Ecto neural progenitor cell (in vitro differentiated cells): ENCODE measurements around the gene ACY1.
"Not testable (repeated sequence)": the region's sequence is repeated elsewhere in the genome, so short reads cannot be mapped to it uniquely, and the experiment has no call there.

ENCODE experiments used
- DNase-seq: peaks from one replicate; pipeline ENCODE4 v3.0.0-alpha.2; 2018; ENCODE audit warnings: low spot score

Gene ACY1

DNA sequence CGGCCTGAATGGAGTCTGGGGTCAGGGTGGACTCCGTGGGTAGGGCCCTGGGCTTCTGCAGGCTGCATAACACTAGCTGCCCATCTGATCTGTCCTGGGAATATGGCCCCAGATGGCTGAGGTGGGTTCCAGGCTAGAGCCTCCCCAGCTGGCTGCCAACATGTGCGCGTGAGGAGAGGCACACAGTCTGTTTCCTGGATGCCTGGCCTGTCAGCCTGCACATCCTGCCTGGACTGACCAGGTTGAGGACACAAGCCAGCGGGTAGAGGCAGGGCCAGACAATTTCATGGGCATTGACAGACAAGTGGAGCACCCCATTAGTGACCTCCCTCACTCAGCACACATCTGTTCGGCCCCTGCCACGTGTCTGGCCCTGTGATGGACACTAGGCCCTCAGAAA is 42.1 kb downstream of the ACY1 start:
- no peak for DNase-seq

DNA sequence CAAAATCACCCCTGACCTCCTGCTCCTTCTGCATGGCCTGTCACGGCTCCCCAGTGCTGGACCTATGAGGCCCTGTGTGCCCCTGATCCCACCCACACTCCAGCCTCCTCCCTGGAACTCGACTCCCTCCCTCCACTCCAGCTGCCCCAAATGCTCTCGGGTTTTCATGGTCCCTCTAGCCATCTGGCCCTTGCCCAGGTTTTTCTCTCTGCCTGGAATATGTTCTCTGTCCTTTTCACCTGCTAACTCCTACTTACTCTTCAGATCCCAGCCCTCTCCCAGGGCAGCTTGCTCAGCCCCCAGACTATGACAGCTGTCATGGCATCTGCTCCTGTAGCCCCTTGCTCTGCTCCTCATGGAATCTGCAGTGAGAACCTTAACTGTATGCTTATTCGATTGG is 42.7 kb downstream of the ACY1 start:
- DNase-seq: no peak

DNA sequence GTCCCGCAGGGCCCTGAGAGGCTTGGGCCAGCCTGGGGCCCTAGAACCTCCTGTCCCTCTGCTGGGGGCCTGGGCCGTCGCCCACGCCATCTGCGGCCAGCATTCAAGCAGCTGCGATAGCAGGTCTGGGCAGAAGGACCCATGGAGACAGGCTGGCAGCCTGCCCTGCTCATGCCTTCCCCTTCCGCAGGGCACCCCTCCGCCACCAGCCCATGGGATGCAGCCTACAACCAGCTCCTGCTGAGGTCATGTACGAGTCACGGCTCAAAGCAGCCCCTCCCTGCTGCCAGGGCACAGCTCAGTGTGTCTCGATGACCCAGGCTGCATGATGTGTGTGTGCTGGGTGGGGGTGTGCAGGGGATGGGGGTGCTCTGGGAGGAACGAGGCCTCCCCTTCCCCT is 45.2 kb downstream of the ACY1 start:
- no peak for DNase-seq

DNA sequence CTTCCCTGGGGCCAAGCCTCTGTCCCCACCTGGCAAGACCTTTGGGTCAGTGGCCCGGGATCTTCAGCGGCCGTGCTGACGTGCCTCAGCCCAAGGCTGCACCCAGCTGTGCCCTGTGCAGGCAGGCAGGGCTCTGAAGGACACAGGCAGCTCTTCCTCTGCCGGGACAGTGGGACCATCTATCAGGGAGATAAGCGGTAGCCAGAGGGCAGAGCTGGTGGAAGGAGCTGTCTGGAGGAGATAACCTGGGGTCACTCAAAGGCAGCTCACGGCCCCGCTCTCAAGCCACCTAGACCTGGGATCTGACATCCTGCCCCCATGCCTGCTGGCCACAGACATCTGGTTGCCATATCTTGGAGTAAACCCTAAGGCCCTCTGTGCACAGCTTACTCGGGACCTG is 45.7 kb downstream of the ACY1 start:
- no peak for DNase-seq

DNA sequence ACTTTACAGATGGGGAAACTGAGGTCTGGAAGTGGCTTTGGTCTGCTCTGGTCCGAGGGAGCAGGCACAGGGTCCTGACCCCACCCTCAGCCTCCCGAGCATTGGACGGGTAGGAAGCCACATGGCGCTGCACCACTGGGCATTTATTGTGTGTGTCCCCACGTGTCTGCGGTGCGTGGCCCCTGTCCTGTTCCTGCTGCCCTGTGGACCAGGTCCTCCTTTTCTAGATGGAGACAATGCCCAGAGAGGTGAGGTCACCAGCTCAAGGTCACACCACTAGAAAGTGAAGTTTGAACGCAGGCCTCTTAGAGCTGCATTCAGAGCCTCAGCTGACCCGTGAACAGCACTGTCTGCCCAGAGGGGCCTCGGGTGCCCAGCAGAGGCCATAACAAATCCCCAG is 46.2 kb downstream of the ACY1 start:
- no peak for DNase-seq

DNA sequence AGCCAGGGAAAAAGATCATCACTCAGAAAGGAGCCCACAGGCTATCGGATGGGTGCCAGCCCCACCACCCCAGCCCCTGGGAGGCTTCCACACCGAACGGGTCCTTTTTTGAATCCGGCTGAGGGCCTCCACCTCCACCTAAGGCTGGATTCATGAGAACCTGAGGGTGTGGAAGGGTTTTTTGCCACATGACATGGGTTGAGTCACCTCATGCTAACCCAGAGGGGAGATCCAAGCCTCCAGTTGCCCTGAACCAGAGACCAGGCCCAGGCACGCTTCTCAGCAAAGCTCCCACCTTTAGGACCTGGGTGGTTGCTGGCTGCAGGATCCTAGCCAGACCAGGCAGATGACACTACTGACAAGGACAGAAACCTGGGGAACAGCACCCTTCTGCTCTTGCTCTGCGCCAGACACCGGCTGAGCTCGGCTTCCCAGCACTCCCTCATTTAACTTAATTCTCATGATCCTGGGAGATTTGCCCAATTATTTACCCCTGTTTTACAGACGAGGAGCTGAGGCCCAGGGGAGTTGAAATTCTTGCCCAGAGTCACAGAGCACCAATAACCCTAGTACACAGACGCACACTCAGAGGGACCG is 47.5 kb downstream of the ACY1 start:
- DNase-seq: no peak

DNA sequence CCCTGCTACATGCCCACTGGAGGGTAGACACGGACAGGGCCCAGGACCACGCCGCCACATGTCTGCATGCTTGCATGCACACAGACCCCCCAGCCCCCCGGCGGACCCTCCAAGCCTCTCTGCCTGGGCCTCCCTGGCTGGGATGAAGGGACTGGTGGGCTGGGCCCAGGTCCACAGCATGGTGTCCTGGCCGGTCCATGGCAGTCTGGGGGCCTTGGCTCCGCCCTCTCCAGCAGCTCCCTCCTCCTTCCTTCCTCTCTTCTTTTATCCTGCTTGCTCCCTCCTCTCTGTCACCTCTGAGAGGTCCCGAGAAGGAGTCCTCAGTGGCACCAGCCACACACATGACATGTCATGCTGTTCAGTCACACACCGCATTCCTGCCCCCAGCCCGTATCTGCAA is 48.6 kb downstream of the ACY1 start:
- no peak for DNase-seq

DNA sequence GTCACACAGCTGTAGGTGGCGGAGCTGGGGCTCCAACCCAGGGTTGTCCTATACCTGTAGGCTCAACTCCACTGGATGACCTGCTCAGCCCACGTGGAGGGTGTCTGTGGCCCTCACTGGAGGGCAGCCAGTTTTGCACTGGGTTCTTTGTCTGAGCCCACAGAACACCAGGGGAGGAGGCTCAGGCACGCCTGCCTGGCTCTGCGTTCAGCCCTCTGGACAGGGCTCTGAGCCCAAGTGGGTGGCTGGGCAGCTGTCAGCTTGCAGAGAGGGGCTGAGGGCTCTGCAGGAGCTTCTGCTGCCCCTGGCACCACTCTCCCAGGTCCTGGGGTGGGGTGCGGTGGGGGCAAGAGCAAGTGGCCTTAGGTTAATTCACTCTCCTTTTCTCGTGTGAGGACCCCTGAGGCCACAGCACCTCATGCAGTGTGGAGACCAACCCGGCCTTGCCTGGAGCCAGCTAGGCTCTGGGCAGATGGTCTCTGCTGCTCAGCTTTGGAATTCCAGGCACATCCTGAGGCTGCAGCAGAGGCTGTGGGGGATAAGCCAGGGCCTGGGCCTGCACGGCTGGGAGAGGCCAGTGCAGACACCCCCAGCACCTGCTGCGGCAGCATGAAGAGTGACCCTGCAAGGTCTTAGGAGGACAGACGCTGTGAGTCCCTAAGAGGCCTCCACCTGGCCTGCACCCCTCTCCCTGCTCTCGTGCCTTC is 49.5 kb downstream of the ACY1 start:
- no peak for DNase-seq

DNA sequence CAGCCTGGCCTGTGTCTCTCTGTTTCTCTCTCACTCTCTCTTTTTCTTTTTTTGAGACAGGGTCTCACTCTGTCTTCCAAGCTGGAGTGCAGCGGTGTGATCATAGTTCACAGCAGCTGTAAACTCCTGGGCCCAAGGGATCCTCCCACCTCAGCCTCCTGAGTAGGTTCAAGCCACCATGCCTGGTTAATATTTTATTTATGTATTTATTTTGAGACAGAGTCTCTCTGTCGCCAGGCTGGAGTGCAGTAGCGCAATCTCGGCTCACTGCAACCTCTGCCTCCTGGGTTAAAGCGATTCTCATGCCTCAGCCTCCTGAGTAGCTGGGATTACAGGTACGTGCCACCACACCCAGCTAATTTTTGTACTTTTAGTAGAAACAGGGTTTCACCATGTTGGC is 50.4 kb downstream of the ACY1 start:
- DNase-seq: not testable (repeated sequence)

DNA sequence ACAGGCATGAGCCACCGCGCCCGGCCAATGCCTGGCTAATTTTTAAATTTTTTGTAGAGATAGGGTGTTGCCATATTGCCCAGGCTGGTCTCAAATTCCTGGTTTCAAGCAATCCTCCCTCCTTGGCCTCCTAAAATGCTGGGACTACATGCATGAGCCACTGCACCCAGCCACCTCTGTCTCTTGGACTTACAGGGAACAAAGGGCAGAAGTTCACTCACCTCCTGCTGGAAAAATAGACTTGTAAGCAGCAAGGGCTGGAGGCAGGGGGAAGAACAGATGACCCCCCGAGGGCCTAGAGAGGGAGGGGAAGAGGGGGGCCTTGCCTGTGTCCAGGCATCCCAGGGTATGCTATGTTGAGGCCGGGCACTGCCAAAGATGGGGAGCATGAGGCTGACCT is 50.9 kb downstream of the ACY1 start:
- no peak for DNase-seq

DNA sequence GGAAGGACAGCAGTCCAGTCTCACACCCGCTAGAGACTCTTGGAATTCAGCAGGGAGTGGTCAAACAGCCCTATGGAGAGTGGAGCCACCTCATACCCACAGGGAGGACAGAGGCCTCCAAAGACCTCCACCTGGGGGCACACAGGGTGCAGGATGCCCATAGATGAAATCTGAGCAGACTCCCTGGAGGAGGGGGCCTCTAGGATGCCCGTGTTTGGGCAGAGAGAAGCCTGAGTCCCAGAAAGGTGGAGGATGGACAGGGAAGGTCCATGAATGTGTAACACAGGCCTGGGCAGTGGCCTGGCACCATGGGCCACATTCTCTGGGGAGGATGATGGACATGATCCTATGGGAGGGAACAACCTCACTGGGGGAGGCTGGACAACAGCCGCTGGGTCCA is 51.3 kb downstream of the ACY1 start:
- no peak for DNase-seq

DNA sequence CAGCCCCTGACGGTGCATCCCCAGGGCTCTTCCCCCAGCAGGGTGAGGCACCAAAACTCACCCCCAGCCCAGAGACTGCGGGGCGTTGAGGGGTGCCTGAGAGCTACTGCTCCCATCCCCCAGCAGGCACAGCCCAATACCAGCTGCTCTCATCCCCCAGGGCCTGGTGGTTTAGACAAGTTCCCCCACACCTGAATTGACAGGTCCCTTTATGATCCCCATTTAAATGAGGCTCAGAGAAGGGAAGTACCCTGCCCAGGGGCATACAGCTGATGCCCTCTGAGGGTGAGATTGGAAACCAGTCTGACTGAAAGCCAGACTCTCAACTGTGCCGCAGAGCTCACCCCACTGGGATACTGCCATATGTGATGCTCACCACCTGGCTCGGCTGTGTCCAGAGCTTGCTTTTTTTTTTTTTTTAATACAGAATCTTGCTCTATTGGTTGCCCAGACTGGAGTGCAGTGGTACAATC is 52.9 kb downstream of the ACY1 start:
- no peak for DNase-seq

DNA sequence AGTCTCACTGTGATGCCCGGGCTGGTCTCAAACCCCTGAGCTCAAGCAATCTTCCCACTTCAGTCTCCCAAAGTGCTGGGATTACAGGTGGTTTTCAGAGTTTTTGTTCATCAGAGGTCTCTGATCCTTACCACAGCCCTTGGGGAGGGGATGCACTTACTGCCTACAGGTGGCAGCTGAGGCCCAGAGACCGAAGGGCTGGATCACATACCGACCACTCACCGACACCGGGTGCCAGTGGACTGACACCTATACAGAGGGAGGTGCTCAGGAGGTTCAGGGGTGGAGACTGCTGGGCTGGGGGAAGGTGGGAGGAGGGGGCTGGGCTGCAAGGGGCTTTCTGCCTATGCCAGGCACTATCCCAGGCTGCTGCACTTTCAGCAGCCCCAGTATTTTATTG is 53.5 kb downstream of the ACY1 start:
- DNase-seq: no peak

DNA sequence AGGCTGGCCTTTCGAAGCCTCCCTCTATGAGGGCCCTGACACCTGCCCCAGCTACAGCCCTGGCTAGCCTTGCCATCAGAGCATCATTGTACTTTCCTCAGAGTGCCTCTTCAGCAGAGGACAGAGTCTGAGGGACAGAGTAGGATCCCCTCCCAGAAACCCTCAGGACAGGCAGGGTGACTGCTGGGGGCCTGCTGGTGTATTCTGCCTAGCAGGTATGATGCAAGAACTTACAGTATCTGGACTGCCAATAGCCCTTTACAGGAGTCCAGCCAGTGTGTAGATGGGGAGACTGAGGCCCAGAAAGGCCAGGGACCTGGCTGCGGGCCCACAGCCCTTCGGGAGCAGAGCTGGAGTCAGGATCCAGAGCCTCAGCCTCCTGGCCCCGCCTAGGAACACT is 54.0 kb downstream of the ACY1 start:
- no peak for DNase-seq

DNA sequence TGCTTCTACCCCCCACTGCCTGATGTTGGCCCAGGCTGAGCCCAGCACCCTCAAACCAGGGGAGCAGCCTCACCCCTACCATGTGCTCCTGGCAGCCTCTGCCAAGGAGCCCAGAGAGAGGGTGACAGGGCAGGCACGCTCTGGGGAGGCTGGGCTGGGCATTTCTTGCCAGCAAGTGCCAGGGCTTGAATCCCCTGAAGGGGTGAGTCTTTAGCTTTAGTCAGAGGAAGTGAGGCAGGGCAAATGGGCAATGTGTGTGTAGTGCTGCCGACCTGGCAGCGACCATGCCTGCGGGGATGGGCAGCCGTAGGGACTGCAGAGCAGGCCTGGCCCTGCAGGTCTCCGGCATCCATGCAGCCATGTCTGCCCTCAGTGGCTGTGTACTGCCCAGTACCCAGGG is 54.9 kb downstream of the ACY1 start:
- DNase-seq: no peak
